HG02885 (cell line): ENCODE data around the gene ANKRD33B.

Experiments used
- ATAC-seq: cut with Tn5 transposase; IDR thresholded peaks from one replicate; pipeline ENCODE4 v1.9.1; 2021; ENCODE audit warnings: mild to moderate bottlenecking; ENCODE audit not compliant: unreplicated experiment, poor library complexity

Gene ANKRD33B

DNA sequence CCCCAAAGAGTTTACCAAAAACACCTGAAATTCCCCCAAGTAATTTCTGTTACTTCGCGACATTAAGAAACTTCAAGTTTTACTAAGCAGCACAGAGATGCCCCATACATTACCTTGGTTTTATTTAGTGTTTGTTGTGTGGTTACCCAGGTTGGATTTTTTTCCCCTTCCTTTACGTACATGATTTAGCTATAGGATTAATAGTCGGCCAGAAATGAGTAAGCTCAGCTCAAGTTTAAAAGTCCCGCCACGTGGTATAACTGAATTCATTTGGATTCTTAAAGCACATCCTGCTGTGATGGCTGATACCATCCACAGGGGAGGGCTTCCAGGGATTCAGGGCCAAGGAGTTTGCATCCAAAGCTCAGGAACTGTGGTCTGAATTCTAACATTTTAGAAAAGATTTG lies 121.2 kb downstream of the ANKRD33B start:
- ATAC-seq = peak; percentile 80

DNA sequence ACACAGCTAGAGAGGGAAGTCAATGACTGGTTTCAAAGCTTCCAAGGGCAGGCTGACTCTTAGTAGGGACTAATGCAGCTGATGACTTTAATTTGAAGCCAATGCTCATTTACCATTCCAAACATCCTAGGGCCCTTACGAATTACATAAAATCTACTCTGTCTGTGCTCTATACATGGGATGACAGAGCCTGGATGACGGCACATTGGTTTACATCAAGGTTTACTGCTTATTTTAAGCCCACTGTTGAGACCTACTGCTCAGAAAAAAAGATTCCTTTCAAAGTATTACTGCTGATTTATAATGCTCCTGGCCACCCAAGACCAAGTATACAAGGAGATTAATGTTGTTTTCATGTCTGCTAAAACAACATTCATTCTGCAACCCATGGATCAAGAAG lies 123.0 kb downstream of the ANKRD33B start:
- ATAC-seq = no peak

GRCh38 chr5:10688651-10689171 lies 124.8 kb downstream of the ANKRD33B start:
- ATAC-seq = no peak

DNA sequence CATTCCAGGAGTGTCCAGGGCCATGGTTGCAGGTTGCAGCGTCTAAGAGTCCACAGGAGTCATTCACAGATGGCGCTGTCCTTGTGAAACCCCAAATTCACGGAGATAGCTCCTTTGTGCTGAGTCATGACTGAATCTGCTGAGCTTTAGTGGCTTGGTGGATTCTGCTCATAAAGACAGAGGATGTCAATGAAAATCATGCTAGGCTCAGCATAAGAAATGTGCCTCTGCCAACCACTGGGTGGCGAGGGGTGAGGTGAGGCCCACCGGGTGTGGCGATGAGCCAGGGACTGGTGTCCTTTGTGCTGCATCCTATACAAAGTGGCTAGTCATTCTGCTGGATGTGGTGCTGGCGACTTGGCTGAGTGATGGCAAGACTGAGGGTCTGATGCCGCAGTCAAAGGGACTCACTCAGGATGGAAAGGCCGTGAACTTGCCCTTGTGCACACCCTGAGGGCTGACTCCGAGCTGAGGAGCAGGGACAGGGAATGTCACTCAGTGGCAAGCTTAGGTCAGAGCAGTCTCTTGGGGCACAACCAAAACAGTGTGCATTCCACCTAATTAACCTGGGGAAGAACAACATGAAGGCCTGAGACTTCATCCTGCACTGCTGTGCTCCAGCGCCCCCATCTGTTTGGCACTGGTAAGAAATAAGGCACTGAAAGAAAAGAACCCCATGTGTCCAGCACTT lies 125.7 kb downstream of the ANKRD33B start:
- peak; percentile 35 for ATAC-seq

- no peak for ATAC-seq
Observed at GRCh38 chr5:10690460-10691440, 126.9 kb downstream of the ANKRD33B start.

DNA sequence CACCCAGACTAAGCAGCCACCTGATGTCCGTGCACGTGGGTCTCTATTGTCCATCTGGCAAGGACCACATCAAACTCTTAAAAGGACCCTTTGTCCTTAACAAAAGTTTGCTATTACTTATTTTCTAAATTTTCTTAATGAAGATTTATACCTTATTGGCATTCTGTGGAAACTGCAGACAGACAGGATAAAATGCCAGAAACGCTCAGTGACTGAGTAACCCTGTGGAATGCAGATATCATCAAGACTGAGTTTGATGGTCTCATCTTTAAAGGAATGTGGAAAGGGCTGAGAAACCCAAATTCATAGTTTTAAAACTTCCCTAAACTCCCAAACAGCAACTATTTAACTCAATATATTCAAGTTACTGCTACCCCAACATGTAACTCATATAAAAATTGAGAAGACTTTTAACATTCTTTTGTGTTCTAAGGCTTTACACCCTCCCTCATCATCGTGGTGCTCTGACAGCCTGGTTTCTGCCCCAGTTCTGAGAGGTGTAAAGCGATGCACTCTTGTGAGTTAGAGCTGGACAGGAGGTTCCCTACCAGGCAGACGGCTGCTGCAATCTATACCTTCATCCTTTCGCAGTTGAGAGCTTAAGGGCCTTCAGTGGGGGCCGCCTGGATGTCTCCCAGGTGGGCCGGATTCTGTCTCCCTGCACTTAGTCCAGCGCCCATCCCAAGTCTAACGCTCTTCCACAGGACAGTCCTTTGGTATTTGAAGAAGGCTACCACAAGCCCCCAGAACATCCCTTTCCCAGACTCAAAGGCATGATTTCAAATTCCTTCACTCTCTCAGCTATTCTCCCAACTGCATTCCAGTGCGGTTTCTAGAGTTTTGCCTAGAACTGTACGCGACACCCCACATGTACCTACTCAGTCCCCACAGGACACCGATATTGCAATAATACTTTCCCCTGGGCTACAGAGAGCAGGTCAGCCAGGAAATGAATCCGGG lies 128.2 kb downstream of the ANKRD33B start:
- no peak for ATAC-seq

- ATAC-seq = peak; percentile 62
Observed at GRCh38 chr5:10695055-10695649, 131.3 kb downstream of the ANKRD33B start.

DNA sequence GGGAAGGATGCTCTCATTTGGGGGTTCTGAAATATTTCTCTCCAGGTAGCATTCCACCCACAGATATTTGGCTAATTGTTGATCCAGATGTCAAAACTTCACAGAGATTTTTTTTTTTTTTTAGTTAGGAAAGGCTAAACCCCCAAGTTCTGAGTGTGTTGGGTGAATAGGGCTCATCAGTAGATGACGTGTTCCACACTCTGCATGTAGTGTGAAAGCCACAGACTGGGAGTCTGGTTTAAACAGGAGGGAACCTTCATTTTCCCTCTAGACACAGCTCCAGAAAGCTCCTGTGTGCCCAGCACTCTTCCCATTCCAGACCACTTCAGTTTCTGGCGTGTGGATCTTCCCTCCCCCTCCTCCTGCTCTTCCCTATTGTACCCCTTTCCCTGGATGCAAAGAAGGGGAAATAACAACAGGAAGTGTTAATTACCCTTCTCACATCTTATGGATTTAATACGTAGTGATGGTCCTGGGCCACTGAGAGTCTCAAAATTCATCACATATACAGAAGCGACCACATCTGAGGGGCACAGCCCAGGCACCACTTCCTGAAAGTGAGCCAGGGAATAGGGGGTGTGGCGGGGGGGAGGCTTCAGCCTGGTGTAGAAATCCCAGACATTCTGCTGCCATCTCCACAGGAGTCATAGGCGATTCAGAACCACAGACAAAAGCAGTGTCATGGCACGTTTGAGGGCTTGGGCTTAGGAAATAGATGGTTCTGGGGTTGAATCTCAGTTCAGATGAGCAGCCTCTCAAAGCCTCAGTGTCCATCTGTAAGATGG lies 132.1 kb downstream of the ANKRD33B start:
- no peak for ATAC-seq

- ATAC-seq = peak; percentile 59
Observed at GRCh38 chr5:10699281-10699874, 135.5 kb downstream of the ANKRD33B start.

DNA sequence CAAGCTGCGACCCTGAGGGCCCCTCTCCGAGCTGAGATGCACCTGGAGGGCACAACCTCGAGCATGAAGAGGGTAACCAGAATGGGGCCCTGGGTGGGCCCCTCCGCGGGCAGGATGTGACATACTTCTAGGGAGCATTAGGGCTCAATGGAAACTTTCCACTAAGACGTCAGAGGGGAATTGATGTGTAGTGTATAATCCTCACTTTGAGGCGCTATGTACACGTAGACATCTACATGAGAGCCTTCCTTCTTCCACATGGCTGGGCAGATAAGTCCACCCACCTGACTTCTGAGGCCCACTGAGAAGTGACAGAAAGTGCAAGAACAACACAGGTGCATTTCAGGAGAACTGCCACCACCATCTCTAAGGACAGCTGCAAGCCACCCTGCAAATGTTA lies 136.1 kb downstream of the ANKRD33B start:
- peak; percentile 54 for ATAC-seq

GRCh38 chr5:10700516-10700915 lies 136.6 kb downstream of the ANKRD33B start:
- ATAC-seq = peak; percentile 7

DNA sequence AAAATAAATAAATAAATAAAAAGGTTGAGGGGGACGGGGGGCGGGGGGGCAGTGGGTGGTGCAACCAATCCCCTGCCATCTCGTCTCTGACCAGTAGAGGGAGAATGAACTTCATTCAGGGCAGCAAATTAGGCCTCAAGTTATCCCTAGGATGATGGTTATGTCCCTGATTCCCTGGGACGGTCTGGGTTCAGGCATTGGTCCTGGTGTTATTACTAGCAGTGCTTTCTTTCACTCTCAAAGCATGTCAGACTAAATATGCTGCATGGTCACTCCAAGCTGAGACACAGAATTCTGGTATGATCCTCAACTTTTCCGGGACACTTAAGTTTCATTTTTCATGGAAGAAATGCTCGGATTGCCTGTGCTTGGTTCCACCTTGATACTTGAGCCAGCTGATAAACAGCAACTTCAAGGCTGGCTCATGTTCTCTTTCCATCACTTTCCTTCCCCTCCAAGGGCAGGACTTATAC lies 137.7 kb downstream of the ANKRD33B start:
- no peak for ATAC-seq

DNA sequence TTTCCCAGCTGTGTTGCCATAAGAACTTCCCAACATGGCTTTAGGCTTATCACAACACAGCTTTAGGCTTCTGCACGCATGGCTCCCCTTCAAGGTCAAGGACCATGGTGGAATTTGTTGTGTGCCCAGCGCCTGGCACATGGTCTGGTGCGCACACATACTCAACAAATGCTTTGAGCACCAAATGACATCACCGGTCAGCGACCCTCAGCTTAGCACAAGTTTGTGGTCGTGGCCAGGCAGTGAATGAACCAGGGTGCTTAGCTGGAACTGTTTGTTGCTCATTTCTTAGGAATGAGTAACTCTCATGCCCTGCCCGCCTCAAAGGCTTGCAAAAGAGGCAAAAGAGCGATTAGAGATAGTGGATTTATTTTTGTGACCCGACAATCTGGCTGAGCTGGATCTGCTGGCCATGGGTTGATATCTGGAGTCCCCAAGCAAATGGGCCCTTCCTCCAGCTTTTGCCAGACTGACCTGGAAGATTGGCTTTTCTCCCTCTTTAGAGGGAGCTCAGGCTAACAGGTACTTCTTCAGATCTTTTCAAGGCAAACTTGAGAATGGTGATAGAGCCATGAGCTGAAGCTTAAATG lies 138.3 kb downstream of the ANKRD33B start:
- ATAC-seq = no peak

DNA sequence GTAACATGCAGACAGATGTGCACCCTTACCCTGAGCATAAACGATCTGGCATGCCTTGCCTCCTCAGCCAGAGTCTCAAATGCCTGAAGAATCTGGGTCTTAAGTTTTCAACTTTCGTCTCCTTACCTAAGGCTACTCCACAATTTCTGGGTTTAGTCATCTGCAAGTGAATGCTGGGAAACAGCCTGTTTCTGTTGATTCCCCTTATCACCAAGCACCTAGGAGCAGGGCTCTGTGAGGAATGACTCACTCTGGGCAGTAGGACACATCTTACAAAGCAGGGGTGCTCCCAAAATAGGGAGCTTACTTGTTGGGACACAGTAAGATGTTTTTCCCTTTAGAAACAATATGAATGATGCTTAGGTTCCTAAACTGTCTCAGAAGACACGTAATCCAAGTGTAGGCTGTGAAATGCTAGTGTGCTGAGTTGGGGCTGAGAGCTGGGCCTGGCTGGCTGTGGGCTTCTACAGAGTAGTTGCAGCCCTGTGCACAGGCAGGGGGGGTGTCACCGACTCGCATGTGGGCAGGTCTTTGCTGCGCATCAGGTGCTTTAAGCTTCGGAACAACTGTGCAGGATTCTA lies 139.1 kb downstream of the ANKRD33B start:
- ATAC-seq = no peak

- no peak for ATAC-seq
Observed at GRCh38 chr5:10703676-10704075, 139.8 kb downstream of the ANKRD33B start.

DNA sequence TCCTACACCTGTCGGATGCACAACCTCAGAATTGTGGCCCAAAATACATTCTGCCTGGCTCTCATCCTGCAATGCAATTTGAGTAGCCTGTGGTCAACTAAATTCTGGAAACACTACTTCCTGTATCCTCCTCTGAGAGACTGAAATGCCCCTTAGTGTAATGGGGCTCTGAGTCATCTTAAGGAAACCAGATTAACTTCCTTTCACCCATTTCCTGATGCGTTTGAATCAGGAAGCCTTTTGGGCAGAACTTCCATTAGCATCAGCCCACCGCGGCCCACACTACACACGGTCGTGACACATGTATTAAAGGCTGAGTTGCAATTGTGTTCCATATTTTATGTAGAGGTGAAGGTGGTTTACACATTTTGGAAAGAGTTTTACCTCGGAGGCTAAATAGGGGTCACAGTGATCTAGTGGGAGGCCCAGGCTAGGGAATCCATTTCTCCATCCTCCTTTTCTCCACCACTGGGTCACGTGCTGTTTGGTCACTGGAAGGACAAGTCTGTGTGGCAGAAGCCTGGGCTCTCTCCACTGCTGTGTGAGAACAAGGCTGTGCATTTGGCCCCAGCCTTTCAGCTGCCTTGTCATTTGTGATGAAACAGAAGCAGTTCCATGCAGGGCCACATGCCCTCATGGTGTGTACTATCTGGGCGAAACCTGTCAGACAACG lies 141.2 kb downstream of the ANKRD33B start:
- ATAC-seq = no peak

- no peak for ATAC-seq
Observed at GRCh38 chr5:10705747-10706146, 141.9 kb downstream of the ANKRD33B start.
